ENCODE measurements around the gene KIAA0930.
A peak's percentile ranks its signal among the peaks of the same experiment; 100 is the strongest.

KIAA0930 gene

DNA sequence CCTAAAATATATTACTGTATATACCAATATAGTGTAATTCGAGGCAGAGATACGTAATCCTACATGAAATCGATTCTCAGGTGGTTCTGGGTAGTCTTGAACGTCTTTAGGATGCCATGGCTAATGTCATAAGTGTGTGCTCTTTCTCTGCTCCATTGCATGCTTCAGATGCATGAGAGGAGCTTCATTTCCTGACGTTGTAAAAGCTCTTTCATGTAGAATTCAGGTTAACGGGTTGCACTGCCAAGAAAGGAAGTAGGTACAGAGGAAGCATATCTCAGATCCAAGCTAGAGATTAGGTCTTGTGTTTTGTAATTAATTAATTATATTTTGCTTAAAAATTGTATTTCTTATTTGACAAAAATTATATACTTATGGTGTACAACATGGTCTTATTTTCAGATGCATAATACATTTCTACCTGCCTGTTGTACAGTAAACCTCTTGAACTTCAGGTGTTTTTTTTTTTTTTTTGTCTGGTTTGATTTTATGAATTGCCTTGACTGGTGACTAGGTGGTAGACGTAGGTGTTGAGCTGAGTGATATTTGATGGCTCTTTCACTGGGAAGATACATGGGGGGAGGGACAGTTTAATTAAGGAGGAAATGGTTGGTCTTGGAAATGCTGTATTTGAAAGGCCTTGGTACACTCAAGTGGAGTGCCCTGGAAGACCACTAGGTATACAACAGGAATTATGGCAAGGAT is 67.7 kb downstream of the KIAA0930 start:
- no peak for DNase-seq (ENCODE audit: low read depth in 3 of 3)

DNA sequence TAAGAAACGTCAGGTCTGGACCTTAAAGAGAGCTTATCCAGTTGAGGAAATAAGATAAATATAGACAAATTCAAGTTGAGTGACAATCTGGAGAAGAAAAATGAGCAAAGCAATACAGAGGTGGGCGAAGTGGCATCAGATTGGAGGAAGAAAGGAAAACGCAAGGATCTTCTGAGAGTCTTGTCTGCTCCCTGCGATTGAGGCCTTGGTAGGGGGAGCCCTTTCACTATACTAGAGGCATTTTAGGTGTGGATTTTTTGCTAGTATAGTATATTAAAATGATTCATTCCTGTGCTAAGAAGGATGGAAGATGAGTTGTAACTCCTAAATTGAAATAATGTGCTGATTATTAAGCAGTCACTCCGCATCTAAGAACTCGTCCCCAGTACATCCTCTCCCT is 68.9 kb downstream of the KIAA0930 start:
- DNase-seq (ENCODE audit: low read depth in 3 of 3): no peak

DNA sequence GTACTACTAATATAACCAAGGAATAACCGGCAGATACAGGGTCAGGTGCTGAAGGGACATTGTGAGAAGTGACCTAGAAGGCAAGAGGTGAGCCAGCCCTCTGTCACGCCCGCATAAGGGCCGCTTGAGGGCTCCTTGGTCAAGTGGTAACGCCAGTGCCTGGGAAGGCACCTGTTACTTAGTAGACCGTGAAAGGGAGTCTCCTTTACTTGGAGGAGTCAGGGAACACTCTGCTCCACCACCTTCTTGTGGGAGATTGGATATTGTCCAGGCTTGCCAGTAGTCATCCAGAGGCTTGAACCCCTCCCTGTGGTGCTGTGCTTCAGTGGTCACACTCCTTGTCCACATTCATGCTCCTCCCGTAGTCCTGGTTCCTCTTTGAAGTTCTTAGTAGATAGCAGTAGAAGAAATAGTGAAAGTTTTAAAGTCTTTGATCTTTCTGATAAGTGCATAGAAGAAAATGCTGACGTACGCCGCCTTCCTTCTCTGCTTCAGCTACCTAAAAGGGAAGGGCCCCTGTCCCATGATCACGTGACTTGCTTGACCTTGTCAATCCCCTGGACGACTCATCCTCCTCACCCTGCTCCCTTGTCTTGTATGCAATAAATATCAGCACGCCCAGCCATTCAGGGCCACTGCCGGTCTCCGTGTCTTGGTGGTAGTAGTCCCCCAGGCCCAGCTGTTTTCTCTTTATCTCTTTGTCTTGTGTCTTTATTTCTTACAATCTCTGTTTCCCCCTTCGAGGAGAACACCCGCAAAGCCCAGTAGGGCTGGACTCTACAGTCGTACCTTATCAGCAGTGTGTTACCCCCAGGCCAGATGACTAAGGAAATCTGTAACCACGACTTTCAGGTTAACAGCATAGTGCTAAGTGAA is 70.9 kb downstream of the KIAA0930 start:
- DNase-seq (ENCODE audit: low read depth in 3 of 3): no peak

DNA sequence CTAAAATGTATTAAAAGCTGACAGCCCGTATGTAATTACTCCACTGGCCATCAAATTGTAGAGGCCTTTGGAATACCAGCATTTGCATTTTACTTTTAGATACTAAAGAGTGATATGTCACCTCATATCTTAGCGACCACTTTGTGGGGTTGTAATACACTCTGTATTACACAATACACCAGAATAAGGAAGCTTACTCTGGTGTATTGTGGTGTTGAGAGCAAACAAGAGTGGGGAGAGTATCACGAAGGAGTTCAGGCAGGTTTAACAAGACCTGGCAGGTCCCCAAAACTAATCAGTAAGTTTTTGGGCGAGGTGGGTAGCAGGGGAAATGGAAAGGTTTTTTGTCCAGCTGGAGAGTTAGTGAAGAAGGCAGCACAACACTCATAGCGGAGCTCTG is 73.8 kb downstream of the KIAA0930 start:
- no peak for DNase-seq (ENCODE audit: low read depth in 3 of 3)

- DNase-seq (ENCODE audit: low read depth in 3 of 3): peak in 1 of 3 experiments; percentile 27
Observed at GRCh38 chr22:45164270-45165088, 76.2 kb downstream of the KIAA0930 start.

DNA sequence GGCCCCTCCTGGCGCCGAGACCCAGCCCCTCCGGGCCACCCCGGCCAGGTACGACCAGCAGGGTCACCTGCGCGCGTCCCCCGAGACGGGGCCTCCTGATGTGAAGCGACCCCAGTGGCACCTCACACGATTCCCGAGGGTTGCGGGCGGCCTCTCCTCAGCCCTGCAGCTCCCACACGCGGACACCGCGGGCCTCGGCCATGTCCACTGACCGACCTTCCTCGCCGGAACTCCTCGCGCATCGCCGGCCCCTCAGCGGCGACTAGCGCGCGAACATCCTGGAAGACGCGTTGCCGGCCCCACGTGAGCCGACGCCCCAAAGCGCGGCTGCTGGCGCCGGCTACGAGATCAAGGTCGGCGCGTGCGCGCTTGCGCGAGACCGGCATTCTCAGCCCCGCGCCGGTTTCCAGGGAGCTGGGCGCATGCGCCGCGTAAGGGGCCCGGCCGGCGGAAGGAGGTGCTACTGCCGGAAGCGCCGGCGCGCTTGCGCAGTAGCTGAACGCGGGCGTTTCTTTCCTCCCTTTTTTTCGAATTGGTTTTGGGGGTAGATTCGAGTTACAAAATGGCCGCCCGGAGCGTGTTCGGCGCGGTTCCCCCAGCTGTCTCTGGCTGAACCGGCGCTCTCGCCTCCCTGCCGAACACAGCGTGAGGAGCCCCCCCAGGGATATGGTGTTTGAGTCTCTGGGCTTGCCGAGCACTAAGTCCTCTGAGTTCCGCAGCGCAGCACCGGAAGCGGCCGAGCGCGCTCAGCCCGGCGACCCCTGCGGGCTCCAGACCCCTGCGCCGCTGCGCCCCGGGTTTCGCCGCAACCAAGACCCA is 77.0 kb downstream of the KIAA0930 start, which contains the start of gene NUP50:
TSS of gene NUP50 (plus strand) at position 475 of the 819 bp plus-strand sequence. CDS start 4,253 bp downstream, outside the sequence.
- DNase-seq (ENCODE audit: low read depth in 3 of 3): peak; percentile 92 to 94 (median 93)

GRCh38 chr22:45163099-45163450 is 77.6 kb downstream of the KIAA0930 start:
- DNase-seq (ENCODE audit: low read depth in 3 of 3): no peak

DNA sequence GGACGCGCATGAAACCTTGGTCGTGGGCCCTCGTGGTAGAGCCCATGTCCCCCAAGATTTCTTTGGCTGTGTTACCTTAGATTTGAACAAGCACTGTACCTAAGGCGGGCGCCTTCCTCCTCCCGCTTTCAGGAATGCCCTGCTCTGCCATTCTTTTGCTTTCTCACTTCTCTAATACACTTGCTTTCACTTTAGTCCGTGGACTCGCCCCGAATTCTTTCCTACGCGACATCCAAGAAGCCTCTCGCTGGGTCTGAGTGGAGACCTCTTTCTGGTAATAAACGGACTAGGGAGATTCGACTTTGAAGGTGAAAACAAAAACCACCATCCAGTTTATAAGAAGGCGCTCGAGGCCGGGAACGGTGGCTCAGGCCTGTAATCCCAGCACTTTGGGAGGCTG is 78.2 kb downstream of the KIAA0930 start:
- DNase-seq (ENCODE audit: low read depth in 3 of 3): no peak

DNA sequence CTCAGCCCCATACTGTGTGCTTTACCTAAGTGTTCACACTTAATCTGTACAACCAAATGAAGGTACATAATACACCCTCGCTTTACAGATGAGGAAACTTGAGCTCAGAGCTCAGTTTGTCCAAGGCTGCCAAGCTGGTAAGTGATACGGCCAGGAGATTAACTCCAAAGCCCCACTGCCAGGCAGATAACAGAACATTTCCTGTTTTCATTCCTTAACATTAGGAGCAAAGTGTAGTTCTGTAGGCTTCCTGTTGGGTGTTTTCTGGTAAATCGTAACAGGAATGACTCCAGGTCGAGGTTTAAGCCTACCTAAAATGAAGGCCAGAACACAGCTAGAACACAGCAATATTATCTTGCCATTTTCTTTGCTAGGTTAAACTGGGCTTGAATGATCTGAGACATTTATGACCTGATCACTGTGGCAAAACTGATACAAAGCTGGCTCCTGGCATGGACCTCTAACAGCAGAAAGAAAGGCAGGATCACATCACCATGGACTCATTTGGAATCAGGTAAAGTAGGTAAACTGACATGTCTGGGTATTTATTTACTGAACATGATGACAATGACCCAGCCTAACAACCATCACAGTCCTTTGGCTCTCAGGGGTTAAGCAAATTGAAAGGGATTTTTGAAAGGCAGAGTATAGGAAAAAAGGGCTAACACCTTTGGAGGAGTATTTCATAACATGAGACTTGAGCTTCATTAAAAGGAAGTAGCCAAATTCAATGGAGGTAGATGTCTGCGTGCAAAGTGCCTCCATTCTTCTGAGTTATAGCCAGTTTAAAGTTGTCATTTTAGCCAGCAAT is 80.8 kb downstream of the KIAA0930 start:
- no peak for DNase-seq (ENCODE audit: low read depth in 3 of 3)

- no peak for DNase-seq (ENCODE audit: low read depth in 3 of 3)
Observed at GRCh38 chr22:45157907-45158306, 82.8 kb downstream of the KIAA0930 start.

GRCh38 chr22:45155050-45155840 is 85.4 kb downstream of the KIAA0930 start:
- DNase-seq (ENCODE audit: low read depth in 3 of 3): no peak

- no peak for DNase-seq (ENCODE audit: low read depth in 3 of 3)
Observed at GRCh38 chr22:45154383-45154782, 86.3 kb downstream of the KIAA0930 start.

- no peak for DNase-seq (ENCODE audit: low read depth in 3 of 3)
Observed at GRCh38 chr22:45151503-45151902, 89.2 kb downstream of the KIAA0930 start.

- no peak for DNase-seq (ENCODE audit: low read depth in 3 of 3)
Observed at GRCh38 chr22:45150139-45150538, 90.6 kb downstream of the KIAA0930 start.

GRCh38 chr22:45149671-45150070 is 91.0 kb downstream of the KIAA0930 start:
- no peak for DNase-seq (ENCODE audit: low read depth in 3 of 3)

- no peak for DNase-seq (ENCODE audit: low read depth in 3 of 3)
Observed at GRCh38 chr22:45144916-45145315, 95.8 kb downstream of the KIAA0930 start.

GRCh38 chr22:45142376-45142775 is 98.3 kb downstream of the KIAA0930 start:
- DNase-seq (ENCODE audit: low read depth in 3 of 3): no peak

Data from stimulated activated CD4-positive, alpha-beta T cell treated with anti-CD3 and anti-CD28 coated beads, TNF-alpha, amount 100 ng/mL, for 4 hours (primary cell).